Esophagus squamous epithelium (tissue), 4 donors: Measurements from ENCODE around the gene NLRP13.

Source experiments
- CTCF ChIP-seq, 6 experiments: fragments of 450-650 bp in 4 of 6; fragments of 200-600 bp in 2 of 6; sonication (generic) in 2 of 6; IDR thresholded peaks; one replicate each; pipeline ENCODE4 v1.5.1; 2016 to 2019; ENCODE audit warnings: antibody characterized with exemption in 6 of 6, mild to moderate bottlenecking in 4 of 6, moderate library complexity in 4 of 6
- POLR2A ChIP-seq, 4 donors: fragments of 450-650 bp; IDR thresholded peaks; one replicate each; pipeline ENCODE4 v1.6.1; 2017; ENCODE audit warnings: antibody characterized with exemption in 4 of 4, mild to moderate bottlenecking in 4 of 4, moderate library complexity in 3 of 4

- TF ChIP-seq POLR2A (IDR thresholded peaks at IDR 0.05) (no peak), CTCF (IDR thresholded peaks at IDR 0.05) (no peak)
Measured at GRCh38 chr19:55935206-55935605, 3.1 kb upstream of the NLRP13 start.
